ENCODE results near the gene ADAMTSL1. TPM values are rescaled to one million over a fixed set of nuclear protein-coding genes. Genes with fewer than 3 reads are reported as not detected.

ADAMTSL1 gene
- total RNA-seq, 1 donor from 2014 or later: 11.5 TPM

- no peak for DNase-seq (ENCODE audit: low spot score)
Measured at GRCh38 chr9:18606846-18607245, 132.9 kb downstream of the ADAMTSL1 start.

- no peak for DNase-seq (ENCODE audit: low spot score)
Measured at GRCh38 chr9:18608371-18608770, 134.4 kb downstream of the ADAMTSL1 start.

- no peak for DNase-seq (ENCODE audit: low spot score)
Measured at GRCh38 chr9:18610956-18611355, 137.0 kb downstream of the ADAMTSL1 start.

GRCh38 chr9:18611971-18612370, 138.0 kb downstream of the ADAMTSL1 start:
- DNase-seq (ENCODE audit: low spot score): no peak

- DNase-seq (ENCODE audit: low spot score): no peak
Measured at GRCh38 chr9:18614116-18614515, 140.2 kb downstream of the ADAMTSL1 start.

- no peak for DNase-seq (ENCODE audit: low spot score)
Measured at GRCh38 chr9:18614651-18615050, 140.7 kb downstream of the ADAMTSL1 start.

- no peak for DNase-seq (ENCODE audit: low spot score)
Measured at GRCh38 chr9:18616976-18617375, 143.0 kb downstream of the ADAMTSL1 start.

GRCh38 chr9:18617759-18618158, 143.8 kb downstream of the ADAMTSL1 start:
- DNase-seq (ENCODE audit: low spot score): no peak

GRCh38 chr9:18618862-18619261, 144.9 kb downstream of the ADAMTSL1 start:
- no peak for DNase-seq (ENCODE audit: low spot score)

- DNase-seq (ENCODE audit: low spot score): no peak
Measured at GRCh38 chr9:18622186-18622836, 148.4 kb downstream of the ADAMTSL1 start.

- no peak for DNase-seq (ENCODE audit: low spot score)
Measured at GRCh38 chr9:18623221-18624079, 149.5 kb downstream of the ADAMTSL1 start.

- no peak for DNase-seq (ENCODE audit: low spot score)
Measured at GRCh38 chr9:18626046-18626698, 152.2 kb downstream of the ADAMTSL1 start.

- DNase-seq (ENCODE audit: low spot score): no peak
Measured at GRCh38 chr9:18629136-18629535, 155.2 kb downstream of the ADAMTSL1 start.

GRCh38 chr9:18632632-18633403, 158.9 kb downstream of the ADAMTSL1 start:
- no peak for DNase-seq (ENCODE audit: low spot score)

- no peak for DNase-seq (ENCODE audit: low spot score)
Measured at GRCh38 chr9:18636781-18637180, 162.8 kb downstream of the ADAMTSL1 start.

GRCh38 chr9:18638371-18639249, 164.7 kb downstream of the ADAMTSL1 start:
- DNase-seq (ENCODE audit: low spot score): no peak

- no peak for DNase-seq (ENCODE audit: low spot score)
Measured at GRCh38 chr9:18639911-18640310, 166.0 kb downstream of the ADAMTSL1 start.

- no peak for DNase-seq (ENCODE audit: low spot score)
Measured at GRCh38 chr9:18658804-18659705, 185.1 kb downstream of the ADAMTSL1 start.

- DNase-seq (ENCODE audit: low spot score): no peak
Measured at GRCh38 chr9:18660001-18660400, 186.0 kb downstream of the ADAMTSL1 start.

GRCh38 chr9:18662320-18662719, 188.4 kb downstream of the ADAMTSL1 start:
- DNase-seq (ENCODE audit: low spot score): no peak
